NCI-H345 (cell line): Measurements from ENCODE around the gene ACVRL1.

ENCODE experiments used
- DNase-seq: peaks from one replicate; lab custom pipeline; 2025; lab: John Stamatoyannopoulos, UW

ACVRL1 gene

DNA sequence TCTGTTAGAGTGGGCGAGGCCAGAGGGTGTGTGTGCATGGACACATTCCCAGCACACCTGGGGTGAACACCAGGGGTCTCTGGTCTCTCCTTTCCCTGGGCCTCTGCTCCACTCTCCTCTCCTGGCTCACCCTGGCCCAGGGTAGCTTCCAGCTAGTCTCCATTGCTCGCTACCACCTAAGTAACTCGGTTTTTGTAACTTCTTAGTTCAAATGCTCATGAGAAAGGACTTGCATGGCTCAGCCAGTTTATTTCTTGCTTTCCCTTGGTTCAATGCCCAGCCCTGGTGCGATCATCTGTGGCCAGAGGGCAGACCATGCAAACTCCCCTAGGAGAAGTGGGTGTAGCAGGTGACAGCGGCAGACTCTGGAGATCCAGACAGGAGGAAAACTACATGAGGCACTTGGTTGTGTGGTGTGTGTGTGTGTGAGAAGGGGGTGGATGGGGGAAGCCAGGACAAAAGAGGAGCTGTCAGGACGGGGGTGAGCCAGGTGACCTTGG lies 35.2 kb downstream of the ACVRL1 start:
- DNase-seq, result no peak

DNA sequence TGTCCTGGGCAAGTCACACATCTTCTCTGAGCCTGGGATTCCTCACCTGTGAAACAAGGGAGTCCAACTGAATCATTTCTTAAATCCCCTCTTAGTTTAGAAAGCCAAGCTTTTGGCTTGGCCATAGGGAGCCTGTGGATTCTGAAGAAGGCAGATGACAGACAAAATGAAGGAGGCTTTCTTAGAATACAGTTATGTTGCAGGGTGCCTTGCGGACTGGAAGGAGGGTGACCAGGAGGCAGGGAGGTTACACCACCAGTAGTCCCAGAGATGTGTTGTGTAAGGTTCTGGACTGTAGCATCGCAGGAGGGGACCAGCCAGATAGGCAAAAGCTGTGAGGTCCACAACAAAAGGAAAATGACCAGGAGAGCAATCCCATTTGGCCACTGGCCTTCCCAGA lies 36.0 kb downstream of the ACVRL1 start:
- no peak for DNase-seq

DNA sequence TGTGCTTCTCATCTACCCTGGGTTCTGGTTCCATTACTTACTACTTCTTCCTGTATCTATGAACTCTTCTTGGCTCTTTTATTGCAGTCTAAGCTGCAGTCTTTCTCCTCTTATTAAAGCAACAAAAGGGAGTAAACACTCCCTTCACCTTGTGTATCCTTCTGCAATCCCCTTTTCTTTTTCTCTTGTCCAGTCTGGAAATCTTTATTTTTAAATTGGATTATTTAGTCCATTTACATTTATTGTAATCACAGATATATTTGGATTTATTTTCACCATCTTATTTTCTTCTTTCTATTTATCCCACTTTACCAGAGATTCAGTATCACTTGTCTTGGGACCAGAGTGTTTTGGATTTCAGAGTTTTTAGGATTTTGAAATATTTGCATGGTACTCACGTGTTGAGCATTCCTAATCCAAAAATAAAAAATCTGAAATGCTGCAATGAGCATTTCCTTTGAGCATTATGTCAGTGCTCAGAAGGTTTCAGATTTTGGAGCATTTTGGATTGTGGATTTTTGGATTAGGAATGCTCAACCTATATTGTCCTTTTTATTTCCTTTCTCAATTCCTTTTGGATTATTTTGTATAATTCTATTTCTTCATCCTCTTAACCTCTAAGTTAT lies 37.4 kb downstream of the ACVRL1 start:
- DNase-seq, result no peak

DNA sequence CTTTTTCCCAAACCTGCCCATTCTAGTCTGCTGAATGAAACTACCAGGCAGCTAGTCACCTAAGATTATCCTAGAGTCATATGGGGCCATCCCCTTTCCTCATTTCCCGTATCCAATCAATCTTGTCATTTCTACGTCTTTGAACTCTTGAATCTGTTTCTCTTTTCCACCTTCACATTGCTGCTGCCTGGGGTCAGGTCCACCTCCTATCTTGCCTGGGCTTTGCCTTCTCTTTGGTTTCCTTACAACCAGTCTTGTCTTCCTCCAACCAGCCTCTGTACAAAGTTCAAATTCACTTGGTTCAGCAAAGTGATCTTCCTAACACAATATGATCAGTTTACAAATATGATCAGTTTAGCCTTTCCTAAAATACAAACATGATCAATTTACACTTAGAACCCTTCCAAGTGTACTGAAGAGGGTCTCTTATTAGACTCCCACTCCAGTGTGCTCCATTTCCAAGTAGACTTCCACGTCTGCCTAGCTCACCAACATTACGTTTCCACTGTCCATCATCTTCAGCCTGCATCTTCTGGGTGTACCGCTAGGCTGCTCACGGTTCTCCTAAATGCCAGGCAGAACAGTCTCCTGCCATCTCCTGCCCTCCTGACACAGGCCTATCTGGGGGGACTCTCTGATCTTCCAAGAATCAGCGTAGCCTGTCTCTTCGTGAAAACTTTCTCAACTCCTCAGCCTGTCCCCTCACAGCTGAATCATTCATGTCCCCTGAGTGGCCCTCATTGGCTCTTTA lies 40.1 kb downstream of the ACVRL1 start:
- no peak for DNase-seq

DNA sequence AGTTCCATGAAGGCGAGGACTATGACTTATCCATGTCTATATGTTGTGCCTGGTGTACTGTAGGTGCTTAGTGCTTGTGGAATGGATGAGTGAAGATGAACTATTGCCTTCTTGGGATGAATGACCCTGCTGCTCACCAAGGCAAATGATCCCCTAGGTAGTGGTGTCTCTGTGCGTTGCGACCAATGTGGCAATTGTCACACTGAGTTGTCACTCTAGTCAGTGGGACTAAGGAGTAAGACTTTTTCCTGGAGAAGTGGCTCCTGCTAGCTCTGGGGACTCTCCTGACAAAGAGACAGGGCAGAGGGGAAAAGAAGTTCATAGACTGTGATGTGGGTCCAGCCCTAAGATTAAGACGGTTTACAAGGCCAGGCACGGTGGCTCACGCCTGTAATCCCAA lies 40.8 kb downstream of the ACVRL1 start:
- no peak for DNase-seq

DNA sequence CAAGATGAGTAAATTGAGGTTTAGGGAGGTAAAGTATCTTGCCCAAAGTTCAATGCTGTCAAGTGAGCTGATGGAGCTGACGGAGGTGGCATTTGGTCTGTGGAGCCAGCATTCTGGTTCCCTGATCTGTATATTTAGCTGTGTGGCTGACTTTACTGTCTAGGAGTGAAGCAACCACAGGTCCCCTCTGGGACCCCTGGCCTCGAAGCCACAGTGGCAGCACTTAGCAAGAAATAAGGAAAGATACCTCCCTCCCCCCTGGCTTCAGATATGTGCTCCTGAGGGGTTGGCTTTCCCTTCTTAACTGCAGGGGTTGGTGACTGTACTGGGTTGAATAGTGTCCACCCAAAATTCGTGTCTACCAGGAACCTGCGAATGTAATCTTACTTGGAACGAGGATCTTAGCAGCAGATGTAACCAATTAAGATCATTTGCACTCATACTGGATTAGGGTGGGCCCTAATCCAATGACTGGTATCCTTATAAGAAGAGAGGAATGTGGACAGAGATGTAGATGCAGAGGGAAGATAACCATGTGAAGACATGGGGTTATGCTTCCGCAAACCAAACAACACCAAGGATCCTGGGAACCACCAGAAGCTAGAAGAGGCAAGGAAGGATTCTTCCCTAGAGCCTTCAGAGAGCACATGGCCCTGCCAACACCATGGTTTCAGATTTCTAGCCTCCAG lies 42.2 kb downstream of the ACVRL1 start:
- DNase-seq, result no peak

DNA sequence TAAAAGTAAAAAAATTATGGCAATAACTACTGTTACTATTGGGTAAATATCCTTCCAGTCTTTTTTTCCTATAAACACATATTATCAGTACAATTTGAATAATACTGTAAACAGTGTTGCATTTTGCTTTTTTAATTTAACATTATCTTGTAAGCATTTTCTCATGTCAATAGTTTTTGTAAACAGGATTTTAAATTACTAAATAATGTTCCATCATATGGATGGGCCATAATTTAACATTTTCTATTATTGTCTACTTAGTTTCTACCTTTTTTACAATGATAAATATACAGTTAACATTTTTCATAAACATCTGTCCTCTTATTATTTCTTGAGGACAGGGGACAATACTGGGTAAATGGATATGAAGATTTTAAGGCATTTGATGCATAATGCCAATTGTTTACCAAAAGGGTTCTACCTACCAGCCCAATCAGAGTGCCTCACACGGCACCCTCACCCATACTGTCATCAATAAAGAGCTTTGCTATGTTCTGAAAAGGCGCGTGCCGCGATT lies 43.4 kb downstream of the ACVRL1 start:
- no peak for DNase-seq

DNA sequence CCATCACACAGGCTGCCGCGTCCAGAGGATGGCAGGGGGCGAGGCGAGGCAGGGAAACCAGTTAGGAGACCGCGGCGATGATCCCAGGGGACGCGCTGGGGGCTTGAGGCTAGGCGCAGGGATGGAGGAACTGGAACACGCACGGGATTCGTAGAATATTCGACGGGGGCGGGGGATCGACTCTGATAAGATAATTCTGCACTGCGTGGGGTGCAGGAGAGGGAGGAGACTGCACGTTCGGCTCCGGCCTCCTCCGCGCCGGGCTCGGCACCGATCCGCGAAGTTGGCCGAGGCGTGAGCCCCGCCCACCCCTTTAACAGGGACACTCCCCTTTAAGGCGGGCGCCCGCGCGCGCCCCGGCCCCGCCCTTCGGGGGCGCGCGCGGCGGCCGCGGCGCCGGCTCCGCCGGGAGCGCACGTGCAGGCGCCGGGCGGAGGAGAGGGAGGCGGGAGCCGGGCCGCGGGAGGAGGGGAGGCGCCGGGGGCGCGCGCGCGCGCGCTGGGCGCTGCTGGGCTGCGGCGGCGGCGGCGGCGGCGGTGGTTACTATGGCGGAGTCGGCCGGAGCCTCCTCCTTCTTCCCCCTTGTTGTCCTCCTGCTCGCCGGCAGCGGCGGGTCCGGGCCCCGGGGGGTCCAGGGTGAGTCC lies 44.0 kb downstream of the ACVRL1 start, which contains the start of gene ACVR1B:
Gene ACVR1B (plus strand): TSS at position 501 of the 644 bp plus-strand sequence. CDS start 45 bp downstream, at position 546.
- DNase-seq, result peak; percentile 92

DNA sequence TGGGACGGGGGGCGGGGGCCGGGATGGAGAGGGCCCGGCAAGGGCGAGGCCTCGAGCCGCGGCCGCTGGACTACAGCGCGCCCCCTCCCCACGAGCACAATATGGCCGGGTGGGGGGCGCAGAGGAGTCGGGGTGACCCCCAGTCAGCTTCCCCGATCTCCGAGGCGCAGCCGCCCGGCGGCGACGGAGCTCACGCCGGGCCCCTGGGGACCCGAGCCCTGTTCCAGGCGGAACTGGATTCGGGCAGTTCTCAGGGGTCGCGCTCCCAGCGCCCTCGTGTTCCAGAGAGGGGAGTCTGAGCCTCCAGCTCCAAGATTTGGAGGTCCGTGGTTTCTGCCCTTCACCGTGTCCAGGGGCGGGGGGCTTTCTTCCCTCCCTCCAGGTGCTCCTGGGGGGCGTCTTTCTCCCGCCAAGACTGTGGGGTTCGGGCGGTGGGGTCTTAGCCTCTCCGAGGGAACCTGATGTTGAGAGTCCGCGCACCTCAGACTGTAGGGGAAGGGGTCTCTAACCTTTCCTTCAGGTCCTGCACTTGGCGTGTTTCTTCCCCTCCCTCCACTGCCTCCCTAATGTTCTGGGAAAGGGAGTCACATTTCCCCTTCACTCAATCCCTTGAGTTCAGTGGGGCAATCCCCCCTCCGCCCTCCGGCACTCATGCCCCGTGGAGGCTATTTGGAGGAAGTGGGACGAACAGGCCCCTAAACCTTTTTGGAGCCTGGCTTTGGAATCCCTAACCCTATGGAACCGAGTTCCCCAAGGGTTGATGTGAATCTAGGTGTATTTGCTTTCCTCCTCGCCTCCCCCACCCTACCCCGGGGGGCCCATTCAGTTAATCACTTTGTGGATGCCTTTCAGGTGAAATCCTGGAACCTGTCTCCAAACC lies 44.8 kb downstream of the ACVRL1 start:
- no peak for DNase-seq

DNA sequence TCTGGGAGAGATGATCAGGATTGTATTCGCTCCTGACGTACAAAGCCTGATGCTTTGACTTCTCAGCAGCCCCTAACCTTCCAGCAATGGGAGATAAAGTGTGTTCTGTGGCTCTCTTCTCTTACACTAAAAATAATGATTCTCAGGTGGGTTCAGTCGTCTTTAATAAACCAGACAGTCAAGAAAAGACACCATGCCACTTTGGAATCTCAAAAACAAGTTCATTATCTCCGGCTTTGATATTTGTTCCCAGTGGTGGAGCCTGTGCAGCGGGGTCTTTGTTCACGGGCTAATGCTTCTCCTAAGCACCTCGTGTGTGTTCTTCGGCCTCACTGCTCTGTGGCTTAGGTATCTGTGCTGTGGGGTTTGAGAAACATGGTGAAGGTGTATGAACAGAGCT lies 45.8 kb downstream of the ACVRL1 start:
- DNase-seq, result no peak

DNA sequence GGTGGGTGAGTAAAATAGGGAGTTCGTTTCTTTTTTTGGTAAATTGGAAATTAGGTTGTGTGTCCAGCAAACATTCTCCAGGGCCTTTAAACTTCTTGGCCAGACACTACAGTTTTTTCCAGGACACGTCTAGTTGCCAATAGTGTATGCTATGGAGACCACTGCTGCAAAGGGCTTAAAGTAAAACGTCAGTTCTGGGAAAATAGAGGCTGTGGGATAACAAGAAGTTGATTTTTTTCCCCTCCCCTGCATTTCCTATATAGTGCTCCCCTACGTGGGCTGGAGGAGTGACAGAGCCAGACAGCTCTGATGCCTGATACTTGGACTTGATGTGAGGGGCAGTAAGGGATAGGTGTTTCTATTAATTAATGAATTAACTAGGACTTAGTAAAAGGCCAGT lies 46.6 kb downstream of the ACVRL1 start:
- no peak for DNase-seq

DNA sequence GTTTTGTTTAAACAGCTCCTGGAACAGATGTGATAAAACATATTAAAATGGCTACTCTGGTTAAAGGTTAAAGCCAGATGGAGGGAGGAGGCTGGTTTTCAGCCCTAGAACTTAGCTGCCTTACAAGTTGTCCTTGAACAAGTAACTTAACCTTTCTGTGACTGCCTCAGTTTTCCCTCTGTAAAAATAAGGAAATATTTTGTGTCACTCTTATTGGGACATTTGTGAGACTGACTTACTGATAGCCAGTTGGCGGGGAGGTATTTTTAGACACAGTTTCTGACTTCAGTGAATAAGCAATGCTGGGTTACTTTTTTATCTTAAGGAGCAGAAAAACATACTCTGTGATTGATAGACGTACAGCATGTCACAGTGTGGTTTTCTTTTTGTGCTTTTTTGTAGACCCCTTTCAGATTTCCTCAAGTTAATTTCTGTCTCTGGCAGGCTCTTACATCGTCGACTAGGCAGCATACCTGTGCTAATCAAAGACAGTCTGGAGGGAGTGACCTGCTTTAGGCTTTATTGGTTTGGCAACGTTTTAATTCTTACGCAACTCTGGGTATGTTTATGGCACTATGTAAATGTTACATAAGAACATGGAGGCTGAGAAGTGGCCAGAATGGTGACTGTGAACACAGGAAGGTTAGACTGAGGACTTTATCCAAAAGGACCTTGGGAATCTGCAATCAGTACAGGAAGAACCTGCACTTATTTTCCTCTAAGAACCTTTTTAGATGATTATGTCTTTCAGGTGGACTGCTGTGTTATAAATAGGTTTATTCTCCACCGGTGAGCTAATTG lies 47.5 kb downstream of the ACVRL1 start:
- DNase-seq, result no peak

DNA sequence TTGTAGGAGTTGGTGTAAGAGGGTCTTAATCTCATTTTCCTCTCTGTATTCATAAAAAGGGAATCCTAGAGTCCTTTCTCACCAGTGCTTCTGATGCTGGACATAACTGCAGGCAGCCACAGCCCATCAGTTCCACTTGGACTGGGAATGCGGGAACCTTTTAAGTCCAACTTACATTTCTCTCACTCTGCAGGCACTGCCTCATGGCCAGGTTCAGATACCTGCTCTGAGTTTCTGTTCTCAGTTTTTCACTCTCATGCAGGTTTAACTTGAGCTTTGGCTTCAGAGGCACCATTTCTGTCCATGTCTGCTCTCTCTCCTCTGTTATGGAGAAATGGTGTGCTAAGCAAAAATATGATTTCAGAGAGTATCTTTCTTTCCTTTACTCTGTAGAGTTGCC lies 48.4 kb downstream of the ACVRL1 start:
- DNase-seq, result no peak

DNA sequence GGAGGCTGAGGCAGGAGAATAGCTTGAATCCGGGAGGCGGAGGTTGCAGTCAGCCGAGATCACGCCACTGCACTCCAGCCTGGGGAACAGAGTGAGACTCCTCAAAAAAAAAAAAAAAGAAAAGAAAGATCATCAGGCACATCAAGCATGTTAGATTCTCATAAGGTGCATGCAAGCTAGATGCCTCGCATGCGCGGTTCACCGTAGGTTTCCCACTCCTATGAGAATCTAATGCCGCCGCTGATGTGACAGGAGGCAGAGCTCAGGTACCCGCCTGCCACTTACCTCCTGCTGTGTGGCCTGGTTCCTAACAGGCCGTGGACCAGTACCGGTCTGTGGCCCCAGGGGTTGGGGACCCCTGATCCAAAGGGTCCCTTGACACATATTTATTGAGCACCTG lies 51.2 kb downstream of the ACVRL1 start:
- DNase-seq, result no peak

DNA sequence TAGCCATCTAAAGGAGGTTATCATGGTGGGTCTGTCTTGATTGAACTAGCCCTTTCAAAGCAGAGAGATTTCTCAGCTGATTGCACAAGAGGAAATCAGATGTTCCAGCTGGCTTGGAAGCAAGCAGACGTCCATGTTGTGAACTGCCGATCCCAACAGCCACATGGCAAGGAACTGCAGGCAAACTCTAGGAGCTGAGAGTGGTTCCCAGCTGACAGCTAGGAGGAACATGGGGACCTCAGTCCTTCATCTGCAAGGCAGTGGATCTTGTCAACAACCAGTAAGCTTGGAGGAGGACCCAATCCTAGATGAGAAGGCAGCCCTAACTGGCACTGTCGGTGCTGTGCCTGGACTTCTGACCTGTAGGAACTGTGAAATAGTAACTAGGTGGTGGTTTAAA lies 51.9 kb downstream of the ACVRL1 start:
- DNase-seq, result no peak

DNA sequence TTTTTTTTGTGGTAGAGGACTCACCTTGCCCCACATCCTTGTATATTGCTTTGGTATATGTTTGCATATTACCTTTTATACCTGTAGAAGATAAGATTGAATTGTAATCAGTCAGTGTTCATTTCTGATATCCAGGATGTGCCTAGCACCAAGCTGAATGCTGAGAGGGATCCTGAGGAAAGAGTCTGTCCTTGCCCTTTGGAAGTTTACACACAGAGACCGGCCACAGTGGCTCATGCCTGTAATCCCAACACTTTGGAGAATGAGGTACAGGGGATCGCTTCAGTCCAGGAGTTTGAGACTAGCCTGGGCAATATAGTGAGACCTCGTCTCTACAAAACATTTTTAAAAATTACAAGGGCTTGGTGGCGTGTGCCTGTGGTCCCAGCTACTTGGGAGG lies 52.6 kb downstream of the ACVRL1 start:
- no peak for DNase-seq

DNA sequence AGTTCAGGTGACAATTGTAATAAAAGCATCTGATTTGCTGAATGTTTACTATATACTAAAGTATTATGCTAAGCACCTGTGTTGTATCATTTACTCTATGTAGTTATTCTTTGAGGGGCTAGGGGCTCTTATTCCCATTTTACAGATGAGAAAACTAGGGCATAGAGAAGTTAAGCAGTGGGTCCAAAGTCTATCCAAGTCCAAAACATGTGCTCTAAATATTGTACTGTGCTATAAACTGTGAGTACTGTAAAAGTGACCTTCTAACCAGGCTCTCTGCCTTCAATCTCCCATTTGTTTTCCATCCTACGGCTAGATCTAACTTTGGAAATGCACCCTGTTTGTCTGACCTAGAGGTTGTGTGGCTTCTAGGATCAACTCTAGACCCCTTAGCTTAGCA lies 53.2 kb downstream of the ACVRL1 start:
- no peak for DNase-seq

DNA sequence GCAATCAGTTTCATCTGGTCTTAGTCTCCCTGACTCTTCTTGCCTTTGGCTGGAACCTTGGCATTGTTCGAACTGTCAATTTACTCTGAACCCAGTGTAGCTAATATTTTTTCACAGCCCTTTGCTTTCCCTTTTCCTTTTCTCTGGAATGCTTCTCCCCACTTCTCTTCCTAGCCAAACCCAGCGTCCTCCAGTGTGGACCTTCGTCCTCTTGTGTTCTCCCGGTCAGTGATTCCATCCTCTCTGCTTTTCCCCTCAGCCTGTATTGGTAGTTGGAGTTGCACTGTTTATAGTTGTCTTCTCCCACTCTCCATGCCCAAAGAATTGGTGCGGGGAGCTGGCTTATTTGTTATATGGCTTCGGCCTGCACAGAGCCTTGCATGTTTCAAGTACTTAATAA lies 53.6 kb downstream of the ACVRL1 start:
- DNase-seq, result no peak

DNA sequence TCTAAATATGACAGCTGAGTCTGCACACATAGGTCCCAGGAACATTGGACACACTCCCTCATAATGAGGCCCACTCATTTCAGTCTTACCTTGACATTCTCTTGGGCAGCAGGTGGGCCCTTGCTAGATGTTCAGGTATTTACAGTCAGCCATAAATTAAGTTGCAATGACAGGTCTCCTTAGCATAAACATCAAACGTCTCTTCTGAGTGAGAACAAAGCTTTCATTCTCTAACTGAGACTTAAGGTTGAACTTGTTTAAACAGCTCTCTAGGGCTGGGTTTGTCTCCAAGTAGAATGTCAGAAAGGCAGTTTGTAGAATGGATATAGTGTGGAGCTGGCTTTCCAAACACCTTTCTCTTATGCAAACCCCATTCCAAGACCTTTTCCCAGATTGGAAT lies 54.5 kb downstream of the ACVRL1 start:
- no peak for DNase-seq

DNA sequence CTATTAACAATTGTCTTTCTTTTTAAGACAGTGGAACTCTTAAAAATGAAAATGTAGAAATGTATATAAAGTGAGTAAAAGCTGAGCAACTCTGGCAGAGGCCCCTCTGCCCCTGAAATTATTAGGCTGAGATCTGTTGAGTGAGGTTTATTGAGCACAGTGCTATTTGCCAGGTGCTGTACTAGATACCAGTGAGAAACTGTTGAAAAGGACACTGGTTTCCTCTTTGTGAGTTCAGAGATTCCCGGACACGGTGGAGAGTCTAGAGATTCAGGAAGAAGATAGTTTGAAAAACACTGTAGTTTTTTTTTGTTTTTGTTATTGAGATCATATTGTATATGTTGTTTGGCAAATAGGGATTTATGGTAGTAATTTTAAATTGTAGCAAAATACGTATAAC lies 55.4 kb downstream of the ACVRL1 start:
- no peak for DNase-seq

DNA sequence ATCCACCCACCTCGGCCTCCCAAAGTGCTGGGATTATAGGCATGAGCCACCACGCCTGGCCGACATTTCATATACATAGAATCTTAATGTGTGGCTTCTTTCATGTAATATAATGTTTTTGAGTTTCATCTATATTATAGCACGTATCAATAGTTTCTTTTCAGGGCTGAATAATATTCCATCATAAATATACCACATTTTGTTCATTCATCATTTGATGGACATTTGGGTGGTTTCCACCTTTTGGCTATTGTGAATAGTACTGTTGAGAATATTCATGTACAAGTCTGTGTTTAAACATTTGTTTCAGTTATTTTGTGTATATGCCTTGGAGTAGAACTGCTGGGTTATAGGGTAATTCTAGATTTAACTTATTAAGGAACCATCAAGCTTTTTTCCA lies 56.2 kb downstream of the ACVRL1 start:
- no peak for DNase-seq
